Immature natural killer cell (primary cell): ENCODE data around the gene DEF6. TPM values are rescaled to one million over a fixed set of nuclear protein-coding genes. Genes with fewer than 3 reads are reported as not detected.

ENCODE experiments used
- DNase-seq, 3 donors: peaks; one replicate each; pipeline ENCODE4 v3.0.0; 2022; ENCODE audit warnings: mixed read lengths in 1 of 3
- H3K27ac Mint-ChIP-seq, 6 donors: one replicate each; pipeline ENCODE4 v1.8.0; 2020; ENCODE audit warnings: mixed read lengths in 6 of 6, mild to moderate bottlenecking in 5 of 6, inconsistent platforms in 4 of 6, moderate library complexity in 3 of 6
- H3K27me3 Mint-ChIP-seq, 3 donors: one replicate each; pipeline ENCODE4 v1.8.0; 2020 to 2021; ENCODE audit warnings: low read depth in 3 of 3, mild to moderate bottlenecking in 3 of 3, mixed read lengths in 3 of 3, moderate library complexity in 3 of 3, inconsistent platforms in 1 of 3
- H3K36me3 Mint-ChIP-seq, 3 donors: one replicate each; pipeline ENCODE4 v1.8.0; 2020; ENCODE audit warnings: mixed read lengths in 3 of 3, inconsistent platforms in 2 of 3, mild to moderate bottlenecking in 2 of 3
- H3K4me1 Mint-ChIP-seq, 2 donors: one replicate each; pipeline ENCODE4 v1.8.0; 2020; ENCODE audit warnings: inconsistent platforms in 2 of 2, mild to moderate bottlenecking in 2 of 2, mixed read lengths in 2 of 2, moderate library complexity in 1 of 2
- H3K4me3 Mint-ChIP-seq, 5 donors: one replicate each; pipeline ENCODE4 v1.8.0; 2020; ENCODE audit warnings: mild to moderate bottlenecking in 5 of 5, mixed read lengths in 5 of 5, inconsistent platforms in 3 of 5, moderate library complexity in 3 of 5
- H3K9me3 Mint-ChIP-seq, 6 donors: one replicate each; pipeline ENCODE4 v1.8.0; 2020; ENCODE audit warnings: mild to moderate bottlenecking in 6 of 6, mixed read lengths in 6 of 6, inconsistent platforms in 4 of 6, moderate library complexity in 3 of 6
- polyA plus RNA-seq, 3 donors: library from polyadenylated mRNA; unstranded; fragments of 300-500 nt; fragmentation: Illumina TruSeq; gene quantifications; one replicate each; pipeline ENCODE4 v1.2.3, GENCODE V29; 2021

DEF6 gene
- polyA plus RNA-seq, 3 donors from 2014 or later = 90.7 to 226 (median 95.1) TPM

GRCh38 chr6:35351422-35351821 lies 53.8 kb downstream of the DEF6 start:
- no peak for DNase-seq
- Mint-ChIP-seq H3K9me3 (no peaks in the 10 kb centered on the region), H3K27me3 (peaks cover 0 to 3% (median 0%) of the 10 kb centered on the region in 3 donors), H3K27ac (no peak overlapping the region), H3K4me3 (no peak overlapping the region), H3K36me3 (peaks cover 34 to 70% (median 51%) of the 10 kb centered on the region in 3 donors), H3K4me1 (peaks cover 14 to 29% of the 10 kb centered on the region in 2 donors)

- no peaks in the 10 kb centered on the region for H3K9me3 Mint-ChIP-seq
- H3K27me3 Mint-ChIP-seq = peaks cover 2 to 3% (median 2%) of the 10 kb centered on the region in 3 donors
These were observed 55.1 kb downstream of the DEF6 start for GRCh38 chr6:35352735-35353134.

GRCh38 chr6:35354361-35355135 lies 56.9 kb downstream of the DEF6 start:
- Mint-ChIP-seq H3K36me3 (peaks cover 26 to 64% (median 42%) of the 10 kb centered on the region in 3 donors), H3K27ac (no peak overlapping the region), H3K4me3 (no peak overlapping the region), H3K9me3 (no peaks in the 10 kb centered on the region), H3K4me1 (peaks cover 6 to 8% of the 10 kb centered on the region in 2 donors), H3K27me3 (peaks cover 0 to 2% (median 2%) of the 10 kb centered on the region in 3 donors)
- DNase-seq = no peak

More at GRCh38 chr6:35352735-35353134, 55.1 kb downstream of the DEF6 start:
- peaks cover 37 to 71% (median 54%) of the 10 kb centered on the region in 3 donors for H3K36me3 Mint-ChIP-seq
- no peak overlapping the region for H3K4me3 Mint-ChIP-seq
- no peak for DNase-seq
- no peak overlapping the region for H3K27ac Mint-ChIP-seq
- peaks cover 14 to 25% of the 10 kb centered on the region in 2 donors for H3K4me1 Mint-ChIP-seq

- Mint-ChIP-seq H3K27ac (no peak overlapping the region), H3K4me3 (no peak overlapping the region), H3K36me3 (peaks cover 22 to 48% (median 32%) of the 10 kb centered on the region in 3 donors), H3K4me1 (peaks cover 0 to 3% of the 10 kb centered on the region in 2 donors), H3K27me3 (peaks cover 0 to 2% (median 2%) of the 10 kb centered on the region in 3 donors), H3K9me3 (no peaks in the 10 kb centered on the region)
- no peak for DNase-seq
These were observed 58.8 kb downstream of the DEF6 start for GRCh38 chr6:35356391-35356790.

- peaks cover 0 to 3% of the 10 kb centered on the region in 2 donors for H3K4me1 Mint-ChIP-seq
- peaks cover 22 to 35% (median 25%) of the 10 kb centered on the region in 3 donors for H3K36me3 Mint-ChIP-seq
- no peak overlapping the region for H3K27ac Mint-ChIP-seq
- H3K9me3 Mint-ChIP-seq = no peaks in the 10 kb centered on the region
- H3K4me3 Mint-ChIP-seq = no peak overlapping the region
- DNase-seq = no peak
- peaks cover 0 to 2% (median 2%) of the 10 kb centered on the region in 3 donors for H3K27me3 Mint-ChIP-seq
These were observed 60.1 kb downstream of the DEF6 start for GRCh38 chr6:35357677-35358076.

- Mint-ChIP-seq H3K27ac (no peak overlapping the region), H3K36me3 (peaks cover 19 to 31% (median 21%) of the 10 kb centered on the region in 3 donors), H3K27me3 (peaks cover 0 to 2% (median 2%) of the 10 kb centered on the region in 3 donors), H3K4me3 (no peak overlapping the region), H3K9me3 (no peaks in the 10 kb centered on the region), H3K4me1 (peaks cover 0 to 3% of the 10 kb centered on the region in 2 donors)
- DNase-seq = no peak
These were observed 60.5 kb downstream of the DEF6 start for GRCh38 chr6:35358086-35358485.

GRCh38 chr6:35359346-35359743 lies 61.7 kb downstream of the DEF6 start:
- no peak overlapping the region for H3K4me3 Mint-ChIP-seq
- H3K27ac Mint-ChIP-seq = no peak overlapping the region
- peaks cover 0 to 3% of the 10 kb centered on the region in 2 donors for H3K4me1 Mint-ChIP-seq

GRCh38 chr6:35359744-35360348 lies 62.2 kb downstream of the DEF6 start:
- peak overlapping the region in 1 of 6 donors; percentile 7 for H3K27ac Mint-ChIP-seq
- peaks cover 1 to 2% (median 2%) of the 10 kb centered on the region in 3 donors for H3K27me3 Mint-ChIP-seq
- DNase-seq = no peak
- H3K9me3 Mint-ChIP-seq = no peaks in the 10 kb centered on the region
- no peak overlapping the region for H3K4me3 Mint-ChIP-seq
- H3K36me3 Mint-ChIP-seq = peaks cover 9 to 20% (median 11%) of the 10 kb centered on the region in 3 donors
- peaks cover 0 to 3% of the 10 kb centered on the region in 2 donors for H3K4me1 Mint-ChIP-seq

More at GRCh38 chr6:35359346-35359743, 61.7 kb downstream of the DEF6 start:
- Mint-ChIP-seq H3K27me3 (peaks cover 1 to 2% (median 2%) of the 10 kb centered on the region in 3 donors), H3K9me3 (no peaks in the 10 kb centered on the region), H3K36me3 (peaks cover 13 to 25% (median 15%) of the 10 kb centered on the region in 3 donors)
- no peak for DNase-seq

GRCh38 chr6:35360349-35361138 lies 62.9 kb downstream of the DEF6 start:
- H3K4me3 Mint-ChIP-seq = no peak overlapping the region
- no peak for DNase-seq
- no peaks in the 10 kb centered on the region for H3K9me3 Mint-ChIP-seq
- H3K4me1 Mint-ChIP-seq = peaks cover 0 to 3% of the 10 kb centered on the region in 2 donors
- peaks cover 2 to 3% (median 2%) of the 10 kb centered on the region in 3 donors for H3K27me3 Mint-ChIP-seq
- H3K36me3 Mint-ChIP-seq = peaks cover 8 to 18% (median 11%) of the 10 kb centered on the region in 3 donors
- H3K27ac Mint-ChIP-seq = peak overlapping the region in 1 of 6 donors; percentile 7

- Mint-ChIP-seq H3K27me3 (peaks cover 0 to 3% (median 2%) of the 10 kb centered on the region in 3 donors), H3K27ac (no peak overlapping the region), H3K36me3 (peaks cover 0 to 9% (median 5%) of the 10 kb centered on the region in 3 donors), H3K4me3 (no peak overlapping the region), H3K9me3 (no peaks in the 10 kb centered on the region), H3K4me1 (peaks cover 6 to 9% of the 10 kb centered on the region in 2 donors)
- DNase-seq = no peak
These were observed 64.6 kb downstream of the DEF6 start for GRCh38 chr6:35362200-35362599.

- Mint-ChIP-seq H3K9me3 (no peaks in the 10 kb centered on the region), H3K4me1 (peaks cover 11 to 12% of the 10 kb centered on the region in 2 donors), H3K27ac (peak overlapping the region in 4 of 6 donors; percentile 4 to 47 (median 30)), H3K36me3 (peaks cover 0 to 5% (median 4%) of the 10 kb centered on the region in 3 donors), H3K27me3 (peaks cover 0 to 3% (median 0%) of the 10 kb centered on the region in 3 donors), H3K4me3 (no peak overlapping the region)
- DNase-seq = no peak
These were observed 65.7 kb downstream of the DEF6 start for GRCh38 chr6:35363293-35363750.

GRCh38 chr6:35365594-35366203 lies 68.1 kb downstream of the DEF6 start:
- Mint-ChIP-seq H3K4me1 (peaks cover 31 to 36% of the 10 kb centered on the region in 2 donors), H3K4me3 (no peak overlapping the region), H3K27ac (peak overlapping the region in 2 of 6 donors; percentile 17 to 46), H3K36me3 (peaks cover 0 to 5% (median 3%) of the 10 kb centered on the region in 3 donors), H3K27me3 (peaks cover 0 to 6% (median 0%) of the 10 kb centered on the region in 3 donors), H3K9me3 (no peaks in the 10 kb centered on the region)
- no peak for DNase-seq

- Mint-ChIP-seq H3K9me3 (no peaks in the 10 kb centered on the region), H3K4me1 (peaks cover 36 to 41% of the 10 kb centered on the region in 2 donors), H3K27me3 (peaks cover 0 to 6% (median 0%) of the 10 kb centered on the region in 3 donors), H3K4me3 (no peak overlapping the region), H3K36me3 (peaks cover 0 to 5% (median 3%) of the 10 kb centered on the region in 3 donors), H3K27ac (peak overlapping the region in 2 of 6 donors; percentile 17 to 46)
- no peak for DNase-seq
These were observed 68.6 kb downstream of the DEF6 start for GRCh38 chr6:35366204-35366596.
